Measurements from ENCODE around the gene CASR.

DNA sequence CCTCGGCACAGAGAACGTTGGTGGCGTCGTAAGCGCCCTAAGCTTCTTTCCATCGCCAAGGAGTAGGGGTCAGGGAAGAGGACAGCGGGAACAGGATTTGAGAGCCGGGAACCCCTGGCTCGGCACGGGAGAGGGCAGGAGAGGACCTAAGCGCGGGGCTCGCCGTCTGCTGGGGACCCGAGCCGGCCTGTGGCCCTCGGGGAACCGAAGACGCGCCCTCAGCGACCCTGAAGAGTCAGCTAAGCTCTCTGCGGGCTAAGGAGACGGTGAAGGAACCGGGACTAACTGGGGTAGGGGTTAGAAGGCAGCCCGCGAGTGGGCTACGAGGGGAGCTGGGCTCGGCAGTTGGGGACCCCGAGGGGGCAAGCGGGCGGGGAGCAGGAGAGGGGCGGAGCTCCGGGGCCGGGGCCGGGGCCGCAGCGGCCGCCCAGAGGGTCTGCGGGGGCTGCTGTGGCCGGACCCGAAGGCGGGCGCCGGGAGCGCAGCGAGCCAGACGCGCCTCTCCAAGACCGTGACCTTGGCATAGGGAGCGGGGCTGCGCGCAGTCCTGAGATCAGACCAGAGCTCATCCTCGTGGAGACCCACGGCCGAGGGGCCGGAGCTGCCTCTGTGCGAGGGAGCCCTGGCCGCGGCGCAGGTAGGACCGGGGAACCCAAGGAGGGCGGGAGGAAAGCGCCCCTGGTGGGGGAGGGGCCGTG lies 574 bp downstream of the CASR start:
- TF ChIP-seq, protein P1, sequence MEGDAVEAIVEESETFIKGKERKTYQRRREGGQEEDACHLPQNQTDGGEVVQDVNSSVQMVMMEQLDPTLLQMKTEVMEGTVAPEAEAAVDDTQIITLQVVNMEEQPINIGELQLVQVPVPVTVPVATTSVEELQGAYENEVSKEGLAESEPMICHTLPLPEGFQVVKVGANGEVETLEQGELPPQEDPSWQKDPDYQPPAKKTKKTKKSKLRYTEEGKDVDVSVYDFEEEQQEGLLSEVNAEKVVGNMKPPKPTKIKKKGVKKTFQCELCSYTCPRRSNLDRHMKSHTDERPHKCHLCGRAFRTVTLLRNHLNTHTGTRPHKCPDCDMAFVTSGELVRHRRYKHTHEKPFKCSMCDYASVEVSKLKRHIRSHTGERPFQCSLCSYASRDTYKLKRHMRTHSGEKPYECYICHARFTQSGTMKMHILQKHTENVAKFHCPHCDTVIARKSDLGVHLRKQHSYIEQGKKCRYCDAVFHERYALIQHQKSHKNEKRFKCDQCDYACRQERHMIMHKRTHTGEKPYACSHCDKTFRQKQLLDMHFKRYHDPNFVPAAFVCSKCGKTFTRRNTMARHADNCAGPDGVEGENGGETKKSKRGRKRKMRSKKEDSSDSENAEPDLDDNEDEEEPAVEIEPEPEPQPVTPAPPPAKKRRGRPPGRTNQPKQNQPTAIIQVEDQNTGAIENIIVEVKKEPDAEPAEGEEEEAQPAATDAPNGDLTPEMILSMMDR (IDR thresholded peaks at IDR 0.05 in 4 of 5, conservative IDR thresholded peaks at IDR 0.05 in 1 of 5), result no peak
- TF ChIP-seq POLR2A (IDR thresholded peaks at IDR 0.05), result no peak
